SH-SY5Y (cell line): ENCODE data around the gene RAB25.

Source experiments
- GATA2 ChIP-seq: IDR thresholded peaks from 2 replicates; pipeline ENCODE4 v1.6.1; 2011; ENCODE audit warnings: mild to moderate bottlenecking, low read depth, low read length
- GATA3 ChIP-seq: IDR thresholded peaks from 2 replicates; pipeline ENCODE4 v1.6.1; 2011; ENCODE audit warnings: low read depth, mild to moderate bottlenecking, low read length, moderate library complexity

DNA sequence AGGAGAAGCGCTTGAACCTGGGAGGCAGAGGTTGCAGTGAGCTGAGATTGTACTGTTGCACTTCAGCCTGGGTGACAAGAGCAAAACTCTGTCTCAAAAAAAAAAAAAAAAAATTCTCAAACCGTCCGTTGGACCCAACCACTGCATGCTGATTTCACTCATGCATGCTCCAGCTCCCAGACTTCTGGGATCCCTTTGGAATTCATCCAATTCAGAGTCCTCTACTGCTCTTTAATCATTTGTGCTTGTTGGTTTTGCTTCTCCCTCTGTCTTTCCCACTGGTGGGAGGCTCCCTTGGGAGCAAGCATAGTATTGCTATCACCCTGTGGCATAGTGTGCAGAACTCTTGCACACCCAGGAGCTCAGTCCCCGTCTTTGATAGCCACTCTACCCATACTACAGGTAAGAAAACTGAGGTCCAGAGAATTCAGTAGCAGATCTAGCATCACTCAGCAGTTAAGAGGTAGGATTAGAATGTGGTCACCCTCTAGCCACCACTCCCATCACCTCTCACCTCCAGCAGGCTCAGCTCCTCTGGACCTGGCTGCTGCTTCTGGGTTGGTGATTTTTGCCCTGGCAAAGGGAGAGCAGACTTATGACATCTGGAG is 50.5 kb downstream of the RAB25 start:
- TF ChIP-seq GATA2 (no peak), GATA3 (no peak)
